Measurements from ENCODE around the gene RUNDC3A.

RUNDC3A gene

GRCh38 chr17:44308320-44308818 is at the start of gene RUNDC3A:
Gene RUNDC3A, plus strand, starts transcription at chr17:44308601. Its CDS starts 232 bp downstream, at chr17:44308833.
- DNase-seq = peak; percentile 17

GRCh38 chr17:44258811-44259351 is 49.5 kb upstream of the RUNDC3A start:
- DNase-seq = no peak

GRCh38 chr17:44260296-44260695 is 48.1 kb upstream of the RUNDC3A start:
- DNase-seq = no peak

GRCh38 chr17:44262654-44263225 is 45.7 kb upstream of the RUNDC3A start:
- no peak for DNase-seq

GRCh38 chr17:44263345-44263902 is 45.0 kb upstream of the RUNDC3A start:
- no peak for DNase-seq

GRCh38 chr17:44266402-44267164 is 41.8 kb upstream of the RUNDC3A start:
- DNase-seq = no peak

GRCh38 chr17:44267165-44267455 is 41.3 kb upstream of the RUNDC3A start:
- no peak for DNase-seq

- DNase-seq = no peak
Measured at GRCh38 chr17:44267818-44268490, 40.4 kb upstream of the RUNDC3A start, which contains the start of gene SLC4A1. Gene SLC4A1, minus strand, starts transcription at chr17:44268135. Its CDS starts 5,269 bp downstream, at chr17:44262866.

GRCh38 chr17:44268709-44269534 is 39.5 kb upstream of the RUNDC3A start:
- no peak for DNase-seq

GRCh38 chr17:44269535-44270240 is 38.7 kb upstream of the RUNDC3A start:
- DNase-seq = no peak

- DNase-seq = no peak
Measured at GRCh38 chr17:44272321-44272951, 36.0 kb upstream of the RUNDC3A start.

- DNase-seq = no peak
Measured at GRCh38 chr17:44272954-44273353, 35.4 kb upstream of the RUNDC3A start.

GRCh38 chr17:44273607-44274006 is 34.8 kb upstream of the RUNDC3A start:
- DNase-seq = no peak

GRCh38 chr17:44277976-44278375 is 30.4 kb upstream of the RUNDC3A start:
- no peak for DNase-seq

GRCh38 chr17:44279346-44279665 is 29.1 kb upstream of the RUNDC3A start:
- DNase-seq = no peak

GRCh38 chr17:44279666-44280391 is 28.6 kb upstream of the RUNDC3A start:
- no peak for DNase-seq

- no peak for DNase-seq
Measured at GRCh38 chr17:44280392-44280937, 27.9 kb upstream of the RUNDC3A start.

GRCh38 chr17:44281570-44281969 is 26.8 kb upstream of the RUNDC3A start:
- no peak for DNase-seq

- no peak for DNase-seq
Measured at GRCh38 chr17:44282264-44282663, 26.1 kb upstream of the RUNDC3A start.

- DNase-seq = no peak
Measured at GRCh38 chr17:44283344-44284023, 24.9 kb upstream of the RUNDC3A start.

Data from NCI-H2029 (cell line).